HepG2 (cell line): ENCODE data around the gene FRMD8. TPM values are rescaled to one million over a fixed set of nuclear protein-coding genes. Genes with fewer than 3 reads are reported as not detected.

Source experiments
- ATAC-seq: fragments of 200-7000 bp; cut with Tn5 transposase; 3 replicates; pipeline ENCODE4 v1.9.1; 2020; ENCODE audit warnings: mild to moderate bottlenecking, moderate library complexity
- BruUV-seq: library from RNA; stranded (reverse); fragments of 400-500 nt; replicated peaks from 2 replicates; lab custom pipeline; 2021; lab: Mats Ljungman, UMichigan
- CTCF ChIA-PET: fragments of 300-600 bp; formaldehyde crosslinking; extraction: SDS; loops from one replicate; lab custom pipeline; 2021; ENCODE audit warnings: low total read pairs, inconsistent platforms, low intra/inter-chr PET ratio; lab: Yijun Ruan, JAX
- POLR2A ChIA-PET: fragments of 350-600 bp; sonication (Branson Sonifier 250); formaldehyde crosslinking; loops from one replicate; lab custom pipeline; 2020; ENCODE audit warnings: antibody characterized with exemption, inconsistent platforms; lab: Yijun Ruan, JAX
- DNase-seq: peaks from one replicate; pipeline ENCODE4 v3.0.0-alpha.2; 2015; ENCODE audit warnings: low spot score
- FAIRE-seq: peaks from 3 replicates; lab custom pipeline; 2011; peaks lifted over from hg19 to GRCh38; lab: Jason Lieb, UNC
- H2AFZ ChIP-seq: one replicate; pipeline ENCODE4 v1.6.1; 2011; ENCODE audit warnings: low read length, inconsistent platforms
- H3K27ac ChIP-seq: fragments of 300-600 bp; 3 replicates; pipeline ENCODE4 v1.8.0; 2011; ENCODE audit warnings: mixed run types, mild to moderate bottlenecking, mixed read lengths, low read length, inconsistent platforms; ENCODE audit not compliant: insufficient read depth; ENCODE audit errors: extremely low read length
- H3K27me3 ChIP-seq, 2 experiments: fragments of 200-600 bp in 1 of 2; 2 replicates in 1 of 2; 3 replicates in 1 of 2; pipeline versions ENCODE4 v1.6.0 to v1.8.0; 2011; ENCODE audit warnings: low read length in 2 of 2, mild to moderate bottlenecking in 2 of 2, moderate library complexity in 2 of 2, inconsistent platforms in 1 of 2; ENCODE audit not compliant: insufficient read depth in 2 of 2, control insufficient read depth in 1 of 2
- H3K36me3 ChIP-seq, 2 experiments: fragments of 200-600 bp in 1 of 2; replicated peaks in 1 of 2; 2 replicates in 1 of 2; 3 replicates in 1 of 2; pipeline versions ENCODE4 v1.5.1 to v1.8.0; 2011; ENCODE audit warnings: low read length in 2 of 2, inconsistent platforms in 1 of 2; ENCODE audit not compliant: insufficient read depth in 2 of 2, control insufficient read depth in 1 of 2
- H3K4me1 ChIP-seq: 2 replicates; pipeline ENCODE4 v1.5.1; 2012; ENCODE audit warnings: low read length, inconsistent platforms; ENCODE audit not compliant: insufficient read depth
- H3K4me2 ChIP-seq: 2 replicates; pipeline ENCODE4 v1.6.0; 2011; ENCODE audit warnings: low read depth, low read length, inconsistent platforms
- H3K4me3 ChIP-seq, 3 experiments: fragments of 200-600 bp in 1 of 3; sonication (generic), shearing (Covaris generic) in 1 of 3; replicated peaks in 1 of 3; 2 replicates each; pipeline ENCODE4 v1.5.1; 2011 to 2016; ENCODE audit warnings: low read length in 3 of 3, inconsistent platforms in 2 of 3, low read depth in 2 of 3, mild to moderate bottlenecking in 2 of 3, control low read depth in 1 of 3, mixed read lengths in 1 of 3; ENCODE audit not compliant: insufficient read depth in 1 of 3
- H3K79me2 ChIP-seq: one replicate; pipeline ENCODE4 v1.6.1; 2011; ENCODE audit warnings: low read length, inconsistent platforms; ENCODE audit not compliant: insufficient read depth
- H3K9ac ChIP-seq: 2 replicates; pipeline ENCODE4 v1.6.0; 2011; ENCODE audit warnings: mild to moderate bottlenecking, low read depth, low read length, inconsistent platforms; ENCODE audit not compliant: insufficient read depth
- H3K9me3 ChIP-seq: 2 replicates; pipeline ENCODE4 v1.5.1; 2012; ENCODE audit warnings: mild to moderate bottlenecking, low read length
- H4K20me1 ChIP-seq: 2 replicates; pipeline ENCODE4 v1.6.0; 2011; ENCODE audit warnings: inconsistent platforms, mild to moderate bottlenecking, low read length, moderate library complexity; ENCODE audit not compliant: insufficient read depth
- ARID4A ChIP-seq: sonication (generic); formaldehyde crosslinking; IDR thresholded peaks from 2 replicates; pipeline ENCODE4 v1.5.0; 2020; ENCODE audit warnings: mild to moderate bottlenecking, missing genetic modification reagents, borderline replicate concordance
- ATAD3A ChIP-seq: sonication (generic); formaldehyde crosslinking; IDR thresholded peaks from 2 replicates; pipeline ENCODE4 v1.4.0; 2020; ENCODE audit warnings: missing genetic modification reagents
- CBX1 ChIP-seq: IDR thresholded peaks from one replicate; pipeline ENCODE4 v1.6.1; 2016; ENCODE audit warnings: antibody characterized with exemption, low read depth
- HHEX ChIP-seq: IDR thresholded peaks from 2 replicates; pipeline ENCODE4 v1.6.1; 2016; ENCODE audit warnings: control low read depth
- HNRNPLL ChIP-seq: fragments of 200-400 bp; formaldehyde crosslinking; IDR thresholded peaks from 2 replicates; pipeline ENCODE4 v1.6.1; 2017; ENCODE audit warnings: mild to moderate bottlenecking, low read depth, low read length; ENCODE audit not compliant: poor library complexity, severe bottlenecking
- KDM4B ChIP-seq: sonication (generic); formaldehyde crosslinking; IDR thresholded peaks from 2 replicates; pipeline ENCODE4 v1.4.0; 2020; ENCODE audit warnings: missing genetic modification reagents
- MTA3 ChIP-seq: sonication (generic); formaldehyde crosslinking; IDR thresholded peaks from 2 replicates; pipeline ENCODE4 v1.4.0; 2020; ENCODE audit warnings: missing genetic modification reagents
- MXI1 ChIP-seq: IDR thresholded peaks from 3 replicates; pipeline ENCODE4 v1.6.1; 2012; ENCODE audit warnings: low read depth, low read length, inconsistent platforms, borderline replicate concordance
- NFIC ChIP-seq: IDR thresholded peaks from 2 replicates; pipeline ENCODE4 v1.6.1; 2012; ENCODE audit warnings: mild to moderate bottlenecking, low read length, inconsistent platforms
- NR2F1 ChIP-seq, 2 experiments: fragments of 450-650 bp in 1 of 2; formaldehyde crosslinking in 1 of 2; IDR thresholded peaks; 2 replicates each; pipeline versions ENCODE4 v1.5.0 to v1.6.1; 2016 to 2020; ENCODE audit warnings: mild to moderate bottlenecking in 1 of 2, missing compliant biosample characterization in 1 of 2, missing genetic modification reagents in 1 of 2, moderate library complexity in 1 of 2
- RAD21 ChIP-seq: fragments of 450-650 bp; formaldehyde crosslinking; IDR thresholded peaks from 2 replicates; pipeline ENCODE4 v1.5.0; 2020; ENCODE audit warnings: mild to moderate bottlenecking
- SAFB2 ChIP-seq: sonication (generic); formaldehyde crosslinking; IDR thresholded peaks from 2 replicates; pipeline ENCODE4 v1.5.1; 2020; ENCODE audit warnings: missing genetic modification reagents, low read depth, mild to moderate bottlenecking, borderline replicate concordance
- SP4 ChIP-seq: sonication (generic); formaldehyde crosslinking; IDR thresholded peaks from 2 replicates; pipeline ENCODE4 v1.8.1; 2023; ENCODE audit warnings: mild to moderate bottlenecking, missing genetic modification reagents
- THAP7 ChIP-seq: sonication (generic); formaldehyde crosslinking; IDR thresholded peaks from 2 replicates; pipeline ENCODE4 v1.8.1; 2023; ENCODE audit warnings: mild to moderate bottlenecking, missing genetic modification reagents
- TP53 ChIP-seq: sonication (generic); formaldehyde crosslinking; conservative IDR thresholded peaks from 2 replicates; pipeline ENCODE4 v1.4.0; 2020; ENCODE audit warnings: missing genetic modification reagents
- ZFP82 ChIP-seq: sonication (generic); formaldehyde crosslinking; IDR thresholded peaks from 2 replicates; pipeline ENCODE4 v1.5.1; 2020; ENCODE audit warnings: mild to moderate bottlenecking, missing genetic modification reagents, borderline replicate concordance
- ZNF382 ChIP-seq: sonication (generic); formaldehyde crosslinking; IDR thresholded peaks from 2 replicates; pipeline ENCODE4 v1.5.0; 2020; ENCODE audit warnings: missing genetic modification reagents, mild to moderate bottlenecking, borderline replicate concordance
- ZNF768 ChIP-seq: sonication (generic); formaldehyde crosslinking; IDR thresholded peaks from 2 replicates; pipeline ENCODE4 v1.4.0; 2020; ENCODE audit warnings: missing genetic modification reagents
- ZSCAN30 ChIP-seq: sonication (generic); formaldehyde crosslinking; IDR thresholded peaks from 2 replicates; pipeline ENCODE4 v1.5.0; 2020; ENCODE audit warnings: mild to moderate bottlenecking, missing genetic modification reagents
- WGBS: methylation state at CpG from one replicate; pipeline ENCODE4 v1.1.6; 2017; ENCODE audit warnings: low lambda C conversion rate; 5-methylcytosine and 5-hydroxymethylcytosine counted together
- in situ Hi-C: cut with HindIII; loops from 2 replicates; pipeline ENCODE4 v1.10.0; 2017; ENCODE audit warnings: low pct_unique_long_range_greater_than_20kb; ENCODE audit not compliant: extremely low pct_ligation_motif_present
- intact Hi-C: fragments of 100-400 bp; cut with micrococcal nuclease; formaldehyde crosslinking; loops from one replicate; pipeline ENCODE4 v1.10.0; 2022; ENCODE audit not compliant: unreplicated experiment
- polyA plus RNA-seq, 8 experiments: library from polyadenylated mRNA; depleted of rRNA in 3 of 8; stranded (reverse) in 7 of 8; unstranded in 1 of 8; fragments of >200 nt; fragmentation: Illumina TruSeq in 4 of 8; extraction: Trizol in 4 of 8; gene quantifications; 2 replicates each; pipeline versions ENCODE4 v1.2.1 to v1.2.3, GENCODE V29; 2011 to 2016; ENCODE audit warnings: low read depth in 4 of 8, missing spikeins in 1 of 8, mixed read lengths in 1 of 8; ENCODE audit not compliant: insufficient read depth in 1 of 8
- total RNA-seq, 5 experiments: library from RNA; depleted of rRNA; stranded (reverse); fragments of >200 nt; fragmentation: Illumina TruSeq; extraction: Trizol; gene quantifications; 2 replicates each; pipeline ENCODE4 v1.2.3, GENCODE V29; 2016; ENCODE audit warnings: low read depth in 1 of 5

Gene FRMD8
- total and polyA plus RNA-seq, 2 of the 13 experiments (the other 11 are each of a cell fraction or from before 2014, with no cell fraction given) = 5.8 to 20.6 TPM

GRCh38 chr11:65386307-65387140 lies at the start of gene FRMD8 (continued):
- TF ChIP-seq CBX1 (peak; percentile 43), SP4 (CRISPR knock-in tag) (peak; percentile 63; the same call in 1 of the 2 replicates), TP53 (CRISPR knock-in tag) (no peak), NFIC (no peak), KDM4B (CRISPR knock-in tag) (no peak)

- peaks cover 47% of the 10 kb centered on the region for H3K79me2 ChIP-seq
- H3K4me3 ChIP-seq = no peak overlapping the region
- in situ Hi-C loops (no loop called here), intact Hi-C loops (no loop called here)
- H3K27ac ChIP-seq = no peak overlapping the region
- ChIA-PET CTCF (no interaction called here), POLR2A (interaction anchor here (2.4 kb wide), 1 partner anchor 13 kb away, joined by 7 read pairs; no protein-coding TSS in a partner anchor)
- H3K9ac ChIP-seq = no peak overlapping the region
- peaks cover 12% of the 10 kb centered on the region for H3K4me1 ChIP-seq
- H3K27me3 ChIP-seq = no peaks in the 10 kb centered on the region; a peak in 1 of 5 replicates
- peaks cover 18 to 40% of the 10 kb centered on the region in 2 experiments for H3K36me3 ChIP-seq
- FAIRE-seq = no peak
- H3K4me2 ChIP-seq = no peak overlapping the region
- H4K20me1 ChIP-seq = no peaks in the 10 kb centered on the region
- WGBS = 95% methylated on average over 7 of the region's 7 CpGs
- H2AFZ ChIP-seq = no peak overlapping the region
- H3K9me3 ChIP-seq = no peaks in the 10 kb centered on the region
- no peak for DNase-seq
- ATAC-seq = no peak
- no TSS peak for BruUV-seq
- TF ChIP-seq ZFP82 (CRISPR knock-in tag) = no peak
- no peak for TF ChIP-seq SAFB2 (CRISPR knock-in tag)
- TF ChIP-seq ZSCAN30 (CRISPR knock-in tag) = no peak
- no peak for TF ChIP-seq ZNF768 (CRISPR knock-in tag)
- no peak for TF ChIP-seq ZNF382
- no peak for TF ChIP-seq HHEX
- no peak for TF ChIP-seq HNRNPLL
- TF ChIP-seq THAP7 (CRISPR knock-in tag) = no peak
- TF ChIP-seq MXI1 = no peak
- no peak for TF ChIP-seq MTA3
- no peak for TF ChIP-seq ATAD3A
- no peak for TF ChIP-seq ARID4A (CRISPR knock-in tag)
- no peak for TF ChIP-seq NR2F1 (CRISPR knock-in tag; IDR thresholded peaks at IDR 0.05)
- TF ChIP-seq RAD21 (CRISPR knock-in tag) = no peak
These were observed 47.8 kb upstream of the FRMD8 start for GRCh38 chr11:65338676-65339075.
